Progenitor cell of endocrine pancreas (in vitro differentiated cells): ENCODE data around the gene HERPUD1. TPM values are rescaled to one million over a fixed set of nuclear protein-coding genes. Genes with fewer than 3 reads are reported as not detected.

ENCODE experiments used
- DNase-seq: peaks from one replicate; pipeline ENCODE4 v3.0.0; 2021; ENCODE audit warnings: low spot score; ENCODE audit not compliant: unreplicated experiment
- H3K27ac Mint-ChIP-seq: 2 replicates; pipeline ENCODE4 v1.8.0; 2021; ENCODE audit warnings: mild to moderate bottlenecking, moderate library complexity, mixed read lengths
- H3K27me3 Mint-ChIP-seq: 2 replicates; pipeline ENCODE4 v1.8.0; 2021; ENCODE audit warnings: mixed read lengths
- H3K36me3 Mint-ChIP-seq: 2 replicates; pipeline ENCODE4 v1.8.0; 2022; ENCODE audit warnings: mixed read lengths; ENCODE audit not compliant: insufficient read depth
- H3K4me1 Mint-ChIP-seq: 2 replicates; pipeline ENCODE4 v1.8.0; 2021; ENCODE audit warnings: low read depth, mixed read lengths
- H3K4me3 Mint-ChIP-seq: 2 replicates; pipeline ENCODE4 v1.8.0; 2021; ENCODE audit warnings: low read depth, mild to moderate bottlenecking, moderate library complexity, mixed read lengths
- H3K9me3 Mint-ChIP-seq: 2 replicates; pipeline ENCODE4 v1.8.0; 2021; ENCODE audit warnings: low read depth, mixed read lengths
- CTCF ChIP-seq: fragments of 200-600 bp; sonication (generic); IDR thresholded peaks from one replicate; pipeline ENCODE4 v1.5.0; 2021; ENCODE audit warnings: antibody characterized with exemption, mild to moderate bottlenecking; ENCODE audit not compliant: unreplicated experiment
- total RNA-seq: library from RNA; stranded (reverse); gene quantifications from 2 replicates; pipeline ENCODE4 v1.2.1, GENCODE V29; 2021

The HERPUD1 gene
- total RNA-seq, 1 donor from 2014 or later = 70.0 TPM

DNA sequence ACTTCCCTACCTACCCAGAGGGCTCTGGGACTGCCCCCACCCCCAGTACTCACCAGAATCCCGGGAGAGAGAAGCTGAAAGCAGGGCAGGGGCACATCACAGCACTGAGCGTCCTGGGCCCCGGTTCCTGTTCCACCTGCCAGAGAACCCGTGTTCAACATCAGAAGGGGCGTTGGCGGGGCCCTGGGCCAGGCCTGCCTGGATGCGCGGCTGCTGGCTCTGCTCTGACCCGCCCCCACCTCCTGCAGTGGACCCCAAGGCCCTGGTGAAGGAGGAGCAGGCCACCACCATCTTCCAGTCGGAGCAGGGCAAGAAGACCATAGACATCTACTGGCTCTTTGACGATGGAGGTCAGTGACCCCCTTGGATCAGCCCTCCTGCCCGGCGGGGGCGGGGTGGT, 39.2 kb upstream of the HERPUD1 start:
- Mint-ChIP-seq H3K4me1 (peaks cover 2% of the 10 kb centered on the region), H3K36me3 (no peaks in the 10 kb centered on the region), H3K9me3 (no peaks in the 10 kb centered on the region), H3K27ac (no peak overlapping the region), H3K27me3 (peaks cover 2% of the 10 kb centered on the region), H3K4me3 (no peak overlapping the region)
- no peak for TF ChIP-seq CTCF
- DNase-seq = no peak

- TF ChIP-seq CTCF = no peak
- peaks cover 7% of the 10 kb centered on the region for H3K27me3 Mint-ChIP-seq
- H3K36me3 Mint-ChIP-seq = no peaks in the 10 kb centered on the region
- no peak overlapping the region for H3K27ac Mint-ChIP-seq
- H3K4me1 Mint-ChIP-seq = peaks cover 4% of the 10 kb centered on the region
- H3K4me3 Mint-ChIP-seq = no peak overlapping the region
- H3K9me3 Mint-ChIP-seq = no peaks in the 10 kb centered on the region
- no peak for DNase-seq
These were observed 37.5 kb upstream of the HERPUD1 start for GRCh38 chr16:56894331-56894917.

GRCh38 chr16:56895813-56896212, 36.1 kb upstream of the HERPUD1 start:
- no peak for DNase-seq
- Mint-ChIP-seq H3K27me3 (peaks cover 7% of the 10 kb centered on the region), H3K4me1 (peaks cover 4% of the 10 kb centered on the region), H3K27ac (no peak overlapping the region), H3K4me3 (no peak overlapping the region), H3K36me3 (no peaks in the 10 kb centered on the region), H3K9me3 (no peaks in the 10 kb centered on the region)
- TF ChIP-seq CTCF = no peak

GRCh38 chr16:56896244-56896643, 35.7 kb upstream of the HERPUD1 start:
- Mint-ChIP-seq H3K27ac (no peak overlapping the region), H3K4me1 (peaks cover 4% of the 10 kb centered on the region), H3K27me3 (peaks cover 7% of the 10 kb centered on the region), H3K4me3 (no peak overlapping the region), H3K9me3 (no peaks in the 10 kb centered on the region), H3K36me3 (no peaks in the 10 kb centered on the region)
- no peak for DNase-seq
- no peak for TF ChIP-seq CTCF

DNA sequence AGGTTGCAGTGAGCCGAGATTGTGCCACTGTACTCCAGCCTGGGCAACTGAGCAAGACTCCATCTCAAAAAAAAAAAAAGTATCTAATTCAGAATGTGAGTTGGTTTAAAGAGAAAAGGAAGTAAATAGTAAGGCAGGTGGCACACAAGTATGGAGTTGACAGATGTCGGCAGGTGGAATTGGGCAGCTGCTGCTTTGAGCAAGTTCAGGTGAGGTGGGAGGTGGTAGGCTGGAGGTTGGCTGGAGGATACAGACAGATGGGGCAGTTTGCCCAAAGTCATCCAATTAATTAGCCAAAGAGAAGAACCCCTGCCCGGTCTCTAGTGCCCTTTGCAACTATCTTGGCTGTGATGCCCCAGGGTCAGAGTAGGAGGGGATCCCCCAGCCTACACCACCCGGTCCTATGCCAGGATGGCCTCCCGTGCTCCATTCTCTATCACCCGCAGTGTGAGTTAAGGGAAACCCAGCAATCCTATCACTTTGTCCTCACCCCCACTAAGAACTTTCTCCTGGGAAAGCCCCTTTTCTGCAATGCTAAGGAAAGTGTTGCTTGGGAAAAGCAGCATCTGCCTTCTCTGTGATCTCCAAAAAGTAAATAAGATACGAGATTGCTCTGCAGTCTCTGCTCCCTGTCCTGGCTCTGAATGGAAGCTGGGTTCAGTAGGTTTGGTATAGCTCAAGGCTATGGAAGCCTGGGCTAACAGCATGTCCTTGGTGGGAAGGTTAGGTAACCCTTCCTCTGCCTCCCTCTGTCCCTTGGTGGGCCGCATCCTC, 34.7 kb upstream of the HERPUD1 start:
- Mint-ChIP-seq H3K9me3 (no peaks in the 10 kb centered on the region), H3K27me3 (peaks cover 7% of the 10 kb centered on the region), H3K4me1 (peaks cover 8% of the 10 kb centered on the region), H3K27ac (no peak overlapping the region), H3K4me3 (no peak overlapping the region), H3K36me3 (no peaks in the 10 kb centered on the region)
- DNase-seq = no peak
- TF ChIP-seq CTCF = no peak
